ENCODE measurements around the gene KCNIP4.

Gene KCNIP4

DNA sequence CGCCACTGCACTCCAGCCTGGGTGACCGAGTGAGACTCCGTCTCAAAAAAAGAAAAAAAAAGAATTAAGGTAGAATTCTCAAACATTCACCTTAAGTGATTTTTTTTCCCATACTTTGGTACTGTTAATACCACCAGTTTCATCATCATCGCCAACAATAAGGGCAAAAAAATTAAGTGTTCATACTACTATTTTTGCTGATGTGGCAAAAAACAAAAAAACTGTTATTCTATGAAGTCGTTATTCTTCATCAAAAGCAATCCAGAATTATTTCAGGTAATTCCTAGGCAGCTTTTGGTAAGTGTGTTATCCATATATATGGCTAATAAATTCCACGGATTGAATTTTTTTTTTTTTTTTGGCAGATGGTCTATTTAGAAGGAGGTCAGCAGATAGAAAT is 85.7 kb downstream of the KCNIP4 start:
- Histone ChIP-seq H3K27ac (no peak overlapping the region), H3K4me3 (no peak overlapping the region)
- DNase-seq (ENCODE audit: low spot score), result no peak
- TF ChIP-seq CTCF (IDR thresholded peaks at IDR 0.05), result no peak

- DNase-seq (ENCODE audit: low spot score), result no peak
- TF ChIP-seq CTCF (IDR thresholded peaks at IDR 0.05), result no peak
- H3K27ac ChIP-seq, result no peak overlapping the region
- no peak overlapping the region for H3K4me3 ChIP-seq
These were observed 89.6 kb downstream of the KCNIP4 start for GRCh38 chr4:21858971-21859370.

GRCh38 chr4:21856754-21857153 is 91.8 kb downstream of the KCNIP4 start:
- TF ChIP-seq CTCF (IDR thresholded peaks at IDR 0.05), result no peak
- Histone ChIP-seq H3K4me3 (no peak overlapping the region), H3K27ac (no peak overlapping the region)
- DNase-seq (ENCODE audit: low spot score), result no peak

- no peak for DNase-seq (ENCODE audit: low spot score)
- no peak overlapping the region for H3K27ac ChIP-seq
- no peak for TF ChIP-seq CTCF (IDR thresholded peaks at IDR 0.05)
These were observed 92.3 kb downstream of the KCNIP4 start for GRCh38 chr4:21856301-21856700.

DNA sequence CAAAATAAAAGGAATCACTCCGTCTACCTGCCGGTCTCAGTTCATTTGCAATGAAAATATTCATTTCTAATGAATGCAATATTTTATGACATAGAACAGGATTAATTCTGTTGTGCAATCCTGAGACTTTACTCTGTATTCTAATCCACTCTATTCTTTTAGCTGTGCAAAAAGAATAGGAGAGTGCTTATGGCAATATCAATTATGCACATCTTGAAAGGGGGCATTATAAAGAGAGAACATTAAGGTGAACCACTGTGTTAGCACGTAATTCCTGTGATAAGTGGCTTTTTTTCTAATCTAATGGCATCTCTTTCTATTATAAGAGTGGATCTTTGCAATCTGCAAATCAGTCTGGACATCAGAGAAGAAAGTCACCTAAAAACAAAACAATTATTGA is 99.5 kb downstream of the KCNIP4 start:
- Histone ChIP-seq H3K27ac (no peak overlapping the region), H3K4me3 (no peak overlapping the region)
- no peak for TF ChIP-seq CTCF (IDR thresholded peaks at IDR 0.05)
- DNase-seq (ENCODE audit: low spot score), result no peak

More at GRCh38 chr4:21856301-21856700, 92.3 kb downstream of the KCNIP4 start:
- H3K4me3 ChIP-seq, result no peak overlapping the region

DNA sequence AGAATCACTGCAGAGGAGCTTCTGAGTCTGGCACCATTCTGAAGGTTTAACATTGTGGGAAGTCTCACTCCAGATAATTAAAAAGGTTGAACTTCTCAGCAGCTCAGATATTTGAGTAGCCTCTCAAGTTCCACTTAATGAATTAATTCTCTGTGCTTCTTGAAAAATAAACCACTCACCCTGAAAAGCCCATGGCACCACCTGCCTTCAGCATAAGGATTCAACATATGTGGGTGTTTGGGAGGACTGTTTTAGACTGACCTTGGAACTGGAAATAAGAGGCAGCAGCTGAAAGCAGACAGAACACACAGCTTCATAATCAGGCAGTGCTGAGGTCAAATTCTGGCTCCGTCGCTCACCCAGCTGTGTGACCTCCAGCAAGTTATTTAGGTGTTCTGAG is 100.6 kb downstream of the KCNIP4 start:
- DNase-seq (ENCODE audit: low spot score), result no peak
- no peak for TF ChIP-seq CTCF (IDR thresholded peaks at IDR 0.05)
- H3K4me3 ChIP-seq, result no peak overlapping the region
- no peak overlapping the region for H3K27ac ChIP-seq

DNA sequence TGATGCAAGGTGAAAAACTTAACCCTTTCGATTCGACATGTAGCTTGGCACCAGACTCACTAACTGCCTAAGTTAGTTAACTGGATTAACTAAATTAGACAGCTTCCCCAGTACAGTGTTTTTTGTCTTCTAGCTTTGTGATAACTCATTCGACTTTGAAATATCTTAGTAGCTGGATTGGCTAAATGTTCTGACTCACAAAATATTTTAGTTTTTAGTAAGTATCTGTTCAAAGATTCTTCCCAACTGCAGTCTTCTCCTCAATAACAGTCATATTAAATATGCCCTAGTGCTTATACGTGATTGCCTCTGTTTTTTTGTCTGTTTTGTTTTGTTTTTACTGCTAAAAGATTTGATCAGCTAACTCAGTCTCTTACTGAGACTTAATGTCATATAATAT is 102.9 kb downstream of the KCNIP4 start:
- no peak for TF ChIP-seq CTCF (IDR thresholded peaks at IDR 0.05)
- no peak for DNase-seq (ENCODE audit: low spot score)
- Histone ChIP-seq H3K4me3 (no peak overlapping the region), H3K27ac (no peak overlapping the region)

All from coronary artery (tissue), 2 donors.